ENCODE data around the gene RFX5.

Gene RFX5

GRCh38 chr1:151370211-151370911 is 23.3 kb upstream of the RFX5 start:
- no peak for TF ChIP-seq CTCF (IDR thresholded peaks at IDR 0.05; ENCODE audit: insufficient read depth, low read length, poor library complexity, severe bottlenecking)
- H3K36me3 ChIP-seq (ENCODE audit: control insufficient read depth, insufficient read depth, low read length) = no peaks in the 10 kb centered on the region
- H3K4me3 ChIP-seq (replicated peaks; ENCODE audit: low read depth, low read length) = no peak overlapping the region
- no peaks in the 10 kb centered on the region for H3K27me3 ChIP-seq (replicated peaks; ENCODE audit: control insufficient read depth, insufficient read depth, low read length)
- no peak for DNase-seq (ENCODE audit: extremely low read depth, insufficient read length)

GRCh38 chr1:151369621-151370048 is 22.6 kb upstream of the RFX5 start:
- Histone ChIP-seq H3K27me3 (replicated peaks; ENCODE audit: control insufficient read depth, insufficient read depth, low read length) (no peaks in the 10 kb centered on the region), H3K4me3 (replicated peaks; ENCODE audit: low read depth, low read length) (no peak overlapping the region), H3K36me3 (ENCODE audit: control insufficient read depth, insufficient read depth, low read length) (no peaks in the 10 kb centered on the region)
- no peak for DNase-seq (ENCODE audit: extremely low read depth, insufficient read length)
- TF ChIP-seq CTCF (IDR thresholded peaks at IDR 0.05; ENCODE audit: insufficient read depth, low read length, poor library complexity, severe bottlenecking) = no peak

GRCh38 chr1:151369302-151369610 is 22.2 kb upstream of the RFX5 start:
- DNase-seq (ENCODE audit: extremely low read depth, insufficient read length) = no peak
- H3K4me3 ChIP-seq (replicated peaks; ENCODE audit: low read depth, low read length) = no peak overlapping the region
- H3K27me3 ChIP-seq (replicated peaks; ENCODE audit: control insufficient read depth, insufficient read depth, low read length) = no peaks in the 10 kb centered on the region
- H3K36me3 ChIP-seq (ENCODE audit: control insufficient read depth, insufficient read depth, low read length) = no peaks in the 10 kb centered on the region
- no peak for TF ChIP-seq CTCF (IDR thresholded peaks at IDR 0.05; ENCODE audit: insufficient read depth, low read length, poor library complexity, severe bottlenecking)

GRCh38 chr1:151368393-151369301 is 21.6 kb upstream of the RFX5 start:
- no peaks in the 10 kb centered on the region for H3K36me3 ChIP-seq (ENCODE audit: control insufficient read depth, insufficient read depth, low read length)
- no peak for DNase-seq (ENCODE audit: extremely low read depth, insufficient read length)
- no peak overlapping the region for H3K4me3 ChIP-seq (replicated peaks; ENCODE audit: low read depth, low read length)
- H3K27me3 ChIP-seq (replicated peaks; ENCODE audit: control insufficient read depth, insufficient read depth, low read length) = no peaks in the 10 kb centered on the region
- no peak for TF ChIP-seq CTCF (IDR thresholded peaks at IDR 0.05; ENCODE audit: insufficient read depth, low read length, poor library complexity, severe bottlenecking)

- no peak overlapping the region for H3K4me3 ChIP-seq (replicated peaks; ENCODE audit: low read depth, low read length)
- H3K36me3 ChIP-seq (ENCODE audit: control insufficient read depth, insufficient read depth, low read length) = no peaks in the 10 kb centered on the region
- H3K27me3 ChIP-seq (replicated peaks; ENCODE audit: control insufficient read depth, insufficient read depth, low read length) = no peaks in the 10 kb centered on the region
- TF ChIP-seq CTCF (IDR thresholded peaks at IDR 0.05; ENCODE audit: insufficient read depth, low read length, poor library complexity, severe bottlenecking) = no peak
- no peak for DNase-seq (ENCODE audit: extremely low read depth, insufficient read length)
Measured at GRCh38 chr1:151367658-151368392, 20.8 kb upstream of the RFX5 start.
